ENCODE data around the gene DCAF12. TPM values are rescaled to one million over a fixed set of nuclear protein-coding genes. Genes with fewer than 3 reads are reported as not detected.
A peak's percentile ranks its signal among the peaks of the same experiment; 100 is the strongest.

The DCAF12 gene
- 16.4 TPM for total RNA-seq
- long read RNA-seq, transcript DCAF12-201 (9 exons, 3,667 nt), result major isoform, 55 of 60 reads
- long read RNA-seq, partial matches to known transcripts, result 2 of 60 reads
- long read RNA-seq, other reads (novel, unspliced or antisense), result 3 of 60 reads

DNA sequence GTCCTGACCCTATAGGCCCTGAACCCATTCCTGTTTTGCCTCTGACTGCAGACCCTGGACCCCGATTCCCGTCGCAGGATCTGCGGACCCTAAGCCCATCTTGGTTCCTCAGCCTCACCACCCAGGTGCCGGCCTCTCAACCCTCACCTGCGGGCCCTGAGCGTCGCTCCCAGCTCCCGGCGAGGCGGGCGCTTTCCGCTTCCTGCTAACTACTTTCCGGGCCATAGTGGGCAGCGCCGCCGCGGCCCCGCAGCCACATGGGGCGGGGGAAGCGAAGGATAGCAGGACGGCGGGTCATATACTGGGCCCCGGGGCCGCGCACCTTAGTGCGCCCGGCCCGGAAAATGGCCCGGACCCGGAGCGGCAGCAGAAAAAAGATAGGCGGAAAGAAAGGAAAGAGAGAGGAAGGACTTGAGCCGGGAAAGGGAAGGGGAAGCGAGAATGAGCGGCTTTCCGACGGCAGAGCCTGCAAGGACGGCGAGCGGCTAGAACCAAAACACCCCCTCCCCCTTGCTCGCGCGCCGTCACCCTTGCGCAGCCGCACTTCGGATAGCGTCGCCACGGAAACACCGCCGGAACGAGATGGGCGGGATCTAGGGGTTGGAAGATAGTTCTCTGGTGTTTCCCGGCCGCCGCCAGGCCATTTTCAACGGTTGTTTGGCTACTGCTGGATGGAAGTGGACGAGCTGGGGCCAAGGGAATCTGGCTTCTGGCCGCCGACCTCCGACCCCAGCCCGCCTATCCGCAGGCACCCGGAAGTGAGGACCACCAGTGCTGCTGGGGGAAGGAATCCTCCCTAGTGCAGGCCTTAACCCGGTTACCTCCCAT lies at the start of gene DCAF12:
DCAF12 (minus strand) TSS at position 492 of the 828 bp plus-strand sequence; CDS start at position 225, 267 bp downstream.
- intact Hi-C loops (cut with micrococcal nuclease), result loop anchor here (10.0 kb wide), 1 partner anchor 128 kb away; no protein-coding TSS in a partner anchor
- Histone ChIP-seq H3K4me1 (peaks cover 58% of the 10 kb centered on the region), H3K27ac (replicated peaks) (peak within 1 kb of the TSS; percentile 92), H3K9me3 (replicated peaks) (no peaks in the 10 kb centered on the region), H3K36me3 (peaks cover 25% of the 10 kb centered on the region), H3K4me3 (peak within 1 kb of the TSS; percentile 86), H3K27me3 (ENCODE audit: low read depth) (no peaks in the 10 kb centered on the region)
- DNase-seq, result peak; percentile 91
- TF ChIP-seq, protein P1, sequence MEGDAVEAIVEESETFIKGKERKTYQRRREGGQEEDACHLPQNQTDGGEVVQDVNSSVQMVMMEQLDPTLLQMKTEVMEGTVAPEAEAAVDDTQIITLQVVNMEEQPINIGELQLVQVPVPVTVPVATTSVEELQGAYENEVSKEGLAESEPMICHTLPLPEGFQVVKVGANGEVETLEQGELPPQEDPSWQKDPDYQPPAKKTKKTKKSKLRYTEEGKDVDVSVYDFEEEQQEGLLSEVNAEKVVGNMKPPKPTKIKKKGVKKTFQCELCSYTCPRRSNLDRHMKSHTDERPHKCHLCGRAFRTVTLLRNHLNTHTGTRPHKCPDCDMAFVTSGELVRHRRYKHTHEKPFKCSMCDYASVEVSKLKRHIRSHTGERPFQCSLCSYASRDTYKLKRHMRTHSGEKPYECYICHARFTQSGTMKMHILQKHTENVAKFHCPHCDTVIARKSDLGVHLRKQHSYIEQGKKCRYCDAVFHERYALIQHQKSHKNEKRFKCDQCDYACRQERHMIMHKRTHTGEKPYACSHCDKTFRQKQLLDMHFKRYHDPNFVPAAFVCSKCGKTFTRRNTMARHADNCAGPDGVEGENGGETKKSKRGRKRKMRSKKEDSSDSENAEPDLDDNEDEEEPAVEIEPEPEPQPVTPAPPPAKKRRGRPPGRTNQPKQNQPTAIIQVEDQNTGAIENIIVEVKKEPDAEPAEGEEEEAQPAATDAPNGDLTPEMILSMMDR (IDR thresholded peaks at IDR 0.05; ENCODE audit: borderline replicate concordance), result no peak

DNA sequence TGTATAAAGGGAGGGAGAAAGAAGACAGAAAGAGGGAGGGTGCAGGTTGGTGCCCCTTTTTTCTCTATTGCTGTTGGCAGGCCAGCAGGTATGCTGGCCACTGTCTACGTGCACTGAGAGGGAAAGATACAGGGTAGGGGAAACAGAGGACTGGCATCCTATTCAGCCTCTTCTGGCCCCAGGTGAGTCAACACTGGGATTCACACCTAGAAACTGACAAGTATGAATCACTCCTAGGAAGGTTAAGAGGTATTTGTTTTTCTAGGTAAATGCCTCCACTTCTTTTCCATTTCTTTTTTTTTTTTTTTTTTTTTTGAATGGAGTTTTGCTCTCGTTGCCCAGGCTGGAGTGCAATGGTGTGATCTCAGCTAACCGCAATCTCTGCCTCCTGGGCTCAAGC lies 49.6 kb upstream of the DCAF12 start:
- Histone ChIP-seq H3K27me3 (ENCODE audit: low read depth) (no peaks in the 10 kb centered on the region), H3K4me3 (no peak overlapping the region), H3K27ac (replicated peaks) (no peak overlapping the region), H3K36me3 (no peaks in the 10 kb centered on the region), H3K9me3 (replicated peaks) (no peaks in the 10 kb centered on the region), H3K4me1 (peaks cover 33% of the 10 kb centered on the region)
- intact Hi-C loops (cut with micrococcal nuclease), result no loop called here
- TF ChIP-seq, protein P1 (IDR thresholded peaks at IDR 0.05; ENCODE audit: borderline replicate concordance), result no peak
- no peak for DNase-seq

DNA sequence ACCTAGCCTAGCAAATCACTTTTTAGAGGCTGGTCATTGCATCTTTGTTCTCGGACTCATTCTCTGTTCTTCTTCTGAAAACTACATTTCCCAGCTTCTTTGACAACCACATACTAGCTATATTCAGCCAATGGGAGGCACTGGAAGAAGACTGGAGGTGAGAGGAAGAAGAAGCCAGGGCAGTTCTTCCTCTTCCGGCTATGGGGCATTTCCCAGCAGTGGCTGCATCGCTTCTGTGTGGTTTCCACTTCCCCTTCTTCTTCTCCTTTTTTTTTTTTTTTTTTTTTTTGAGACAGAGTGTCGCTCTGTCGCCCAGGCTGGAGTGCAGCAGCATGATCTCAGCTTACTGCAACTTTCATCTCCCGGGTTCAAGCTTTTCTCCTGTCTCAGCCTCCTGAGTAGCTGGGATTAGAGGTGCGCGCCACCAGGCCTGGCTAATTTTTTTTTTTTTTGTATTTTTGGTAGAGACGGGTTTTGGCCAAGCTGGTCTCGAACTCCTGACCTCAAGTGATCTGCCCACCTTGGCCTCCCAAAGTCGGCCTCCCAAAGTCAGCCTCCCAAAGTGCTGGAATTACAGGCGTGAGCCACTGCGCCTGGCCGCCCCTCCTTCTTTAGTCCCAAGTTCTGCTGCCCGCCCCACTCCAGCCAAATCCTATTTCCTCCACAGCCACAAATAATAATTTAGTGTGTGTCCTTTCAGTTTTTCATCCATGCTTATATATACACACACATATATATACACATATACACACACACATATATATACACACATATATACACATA lies 45.4 kb upstream of the DCAF12 start:
- DNase-seq, result no peak
- Histone ChIP-seq H3K27ac (replicated peaks) (peak overlapping the region; percentile 23), H3K4me3 (no peak overlapping the region), H3K4me1 (peaks cover 21% of the 10 kb centered on the region), H3K9me3 (replicated peaks) (no peaks in the 10 kb centered on the region), H3K36me3 (no peaks in the 10 kb centered on the region), H3K27me3 (ENCODE audit: low read depth) (no peaks in the 10 kb centered on the region)
- TF ChIP-seq, protein P1 (IDR thresholded peaks at IDR 0.05; ENCODE audit: borderline replicate concordance), result no peak
- intact Hi-C loops (cut with micrococcal nuclease), result no loop called here

DNA sequence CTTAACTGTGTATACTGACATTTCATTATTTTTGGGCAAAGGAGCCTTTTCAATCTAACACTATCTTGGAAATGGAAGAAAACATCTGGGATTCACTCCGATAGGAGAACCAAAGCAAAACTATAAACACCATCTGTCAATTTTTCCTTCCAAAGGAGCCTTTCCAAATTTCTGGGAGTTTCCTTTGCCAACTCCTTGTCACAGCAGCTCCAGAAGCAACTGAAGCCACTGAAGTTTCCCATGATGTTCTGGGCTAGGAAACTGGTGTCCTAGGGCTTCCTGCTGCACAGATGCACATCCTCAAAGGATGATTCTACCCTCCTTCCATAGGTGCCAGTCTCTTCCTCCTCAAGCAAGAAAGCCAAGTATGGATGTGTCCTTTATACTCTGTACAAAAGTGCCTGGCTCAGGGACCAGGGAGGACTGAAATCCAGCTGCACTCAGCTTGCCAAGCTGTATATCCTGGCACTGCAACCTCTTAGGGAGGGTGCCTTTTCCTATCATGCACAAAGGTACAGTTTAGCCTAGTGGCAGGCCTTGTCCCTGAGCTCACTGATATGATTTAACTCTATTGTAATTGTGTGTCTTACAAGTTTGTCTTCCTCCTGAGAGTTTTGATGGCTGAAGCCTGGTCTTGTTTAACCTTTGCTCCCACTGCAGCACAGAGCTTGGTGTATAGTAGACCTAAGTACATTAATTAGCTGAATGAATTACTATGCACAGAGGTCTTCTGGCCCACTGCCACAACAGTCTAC lies 43.9 kb upstream of the DCAF12 start:
- H3K4me1 ChIP-seq, result peaks cover 21% of the 10 kb centered on the region
- peak overlapping the region; percentile 62 for H3K27ac ChIP-seq (replicated peaks)
- intact Hi-C loops (cut with micrococcal nuclease), result no loop called here
- no peak for DNase-seq
- TF ChIP-seq, protein P1 (IDR thresholded peaks at IDR 0.05; ENCODE audit: borderline replicate concordance), result peak; percentile 42
- H3K4me3 ChIP-seq, result no peak overlapping the region
- no peaks in the 10 kb centered on the region for H3K27me3 ChIP-seq (ENCODE audit: low read depth)
- H3K9me3 ChIP-seq (replicated peaks), result no peaks in the 10 kb centered on the region
- no peaks in the 10 kb centered on the region for H3K36me3 ChIP-seq

DNA sequence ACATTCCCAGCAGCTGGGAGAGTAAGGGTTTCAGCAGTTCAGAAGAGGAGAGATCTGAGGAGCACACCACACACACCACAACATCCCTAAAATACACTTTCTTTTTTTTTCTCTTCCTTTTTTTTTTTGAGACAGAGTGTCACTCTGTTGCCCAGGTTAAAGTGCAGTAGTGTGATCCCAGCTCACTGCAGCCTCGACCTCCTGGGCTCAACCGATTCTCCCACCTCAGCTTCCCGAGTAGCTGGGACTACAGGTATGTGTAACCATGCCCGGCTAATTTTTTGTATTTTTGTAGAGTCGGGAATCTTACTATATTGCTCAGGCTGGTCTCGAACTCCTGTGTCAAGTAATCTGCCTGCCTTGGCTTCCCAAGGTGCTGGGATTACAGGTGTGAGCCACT lies 42.6 kb upstream of the DCAF12 start:
- H3K4me3 ChIP-seq, result no peak overlapping the region
- no peak overlapping the region for H3K27ac ChIP-seq (replicated peaks)
- H3K9me3 ChIP-seq (replicated peaks), result no peaks in the 10 kb centered on the region
- H3K36me3 ChIP-seq, result no peaks in the 10 kb centered on the region
- no peak for DNase-seq
- TF ChIP-seq, protein P1 (IDR thresholded peaks at IDR 0.05; ENCODE audit: borderline replicate concordance), result no peak
- no peaks in the 10 kb centered on the region for H3K27me3 ChIP-seq (ENCODE audit: low read depth)
- peaks cover 21% of the 10 kb centered on the region for H3K4me1 ChIP-seq
- intact Hi-C loops (cut with micrococcal nuclease), result no loop called here

Measured in left ventricle myocardium inferior (tissue), 1 donor.